Neural progenitor cell (in vitro differentiated cells): ENCODE results near the gene SRL.

Source experiments
- CTCF ChIP-seq: fragments of 200-600 bp; sonication (generic); IDR thresholded peaks from 2 replicates; pipeline ENCODE4 v1.5.1; 2017; ENCODE audit warnings: antibody characterized with exemption, mild to moderate bottlenecking
- EZH2phosphoT487 ChIP-seq: fragments of 200-600 bp; sonication (generic); IDR thresholded peaks from 2 replicates; pipeline ENCODE4 v1.6.1; 2017; ENCODE audit warnings: antibody characterized with exemption

GRCh38 chr16:4218202-4218601, 23.7 kb downstream of the SRL start:
- TF ChIP-seq CTCF (no peak), EZH2phosphoT487 (no peak)
